Chondrocyte (in vitro differentiated cells): ENCODE results near the gene CFAP100. TPM values are rescaled to one million over a fixed set of nuclear protein-coding genes. Genes with fewer than 3 reads are reported as not detected.

ENCODE experiments used
- DNase-seq: peaks from one replicate; pipeline ENCODE4 v3.0.0; 2021; ENCODE audit warnings: mixed read lengths, low spot score
- H3K27ac Mint-ChIP-seq: one replicate; pipeline ENCODE4 v1.8.0; 2021; ENCODE audit warnings: mild to moderate bottlenecking, moderate library complexity, mixed read lengths; ENCODE audit not compliant: unreplicated experiment
- H3K27me3 Mint-ChIP-seq: 2 replicates; pipeline ENCODE4 v1.8.0; 2021; ENCODE audit warnings: low read depth, mixed read lengths
- H3K36me3 Mint-ChIP-seq: 2 replicates; pipeline ENCODE4 v1.8.0; 2021; ENCODE audit warnings: low read depth, mixed read lengths
- H3K4me1 Mint-ChIP-seq: 2 replicates; pipeline ENCODE4 v1.8.0; 2021; ENCODE audit warnings: low read depth, mild to moderate bottlenecking, mixed read lengths
- H3K4me3 Mint-ChIP-seq: one replicate; pipeline ENCODE4 v1.8.0; 2021; ENCODE audit warnings: mild to moderate bottlenecking, moderate library complexity, mixed read lengths; ENCODE audit not compliant: unreplicated experiment
- H3K9me3 Mint-ChIP-seq: 2 replicates; pipeline ENCODE4 v1.8.0; 2021; ENCODE audit warnings: low read depth, mixed read lengths
- total RNA-seq: library from RNA; stranded (reverse); gene quantifications from 3 replicates; pipeline ENCODE4 v1.2.1, GENCODE V29; 2021
- TF ChIP-seq, protein P1 (sequence below): fragments of 200-600 bp; sonication (generic); IDR thresholded peaks from 2 replicates; pipeline ENCODE4 v1.5.0; 2021; ENCODE audit warnings: antibody characterized with exemption, mild to moderate bottlenecking, moderate library complexity

CFAP100 gene
- total RNA-seq, 1 donor from 2014 or later: not detected

DNA sequence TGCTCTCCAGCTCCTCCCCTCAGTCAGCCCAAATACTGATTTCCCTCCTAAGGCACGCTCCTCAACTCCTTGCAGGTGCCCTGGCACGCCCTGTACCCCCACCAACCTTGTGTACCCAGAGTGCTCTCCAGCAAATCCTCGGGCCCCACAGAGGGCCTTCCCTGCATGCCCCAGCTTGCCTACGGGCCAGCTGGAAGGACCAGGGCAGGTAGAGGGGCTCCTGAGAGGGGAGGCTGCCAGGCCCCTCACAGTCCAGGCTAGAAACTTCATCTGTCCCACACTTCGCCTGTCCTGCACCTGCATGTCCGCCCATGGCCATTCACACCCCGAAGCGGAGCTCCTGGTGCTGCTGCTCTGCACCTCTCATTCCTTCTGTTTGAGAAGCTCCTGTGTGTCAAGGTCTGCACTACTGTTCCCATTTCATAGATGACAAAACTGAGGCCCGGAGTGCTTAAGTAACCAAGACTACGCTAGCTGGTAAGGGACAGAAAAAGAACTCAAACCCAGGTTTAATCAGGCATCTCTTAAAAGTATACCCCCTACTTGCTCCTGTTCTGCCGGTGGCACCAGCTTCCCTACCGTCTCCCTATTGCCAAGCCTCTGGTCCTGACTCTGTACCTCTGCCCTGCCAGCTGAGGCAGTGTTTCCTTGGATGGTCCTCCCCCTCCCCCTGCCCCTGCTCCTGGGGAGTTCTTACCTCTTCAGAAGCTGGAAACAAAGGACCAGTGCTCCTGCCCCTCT is 45.4 kb downstream of the CFAP100 start:
- Mint-ChIP-seq H3K9me3 (no peaks in the 10 kb centered on the region), H3K4me1 (no peaks in the 10 kb centered on the region)

DNA sequence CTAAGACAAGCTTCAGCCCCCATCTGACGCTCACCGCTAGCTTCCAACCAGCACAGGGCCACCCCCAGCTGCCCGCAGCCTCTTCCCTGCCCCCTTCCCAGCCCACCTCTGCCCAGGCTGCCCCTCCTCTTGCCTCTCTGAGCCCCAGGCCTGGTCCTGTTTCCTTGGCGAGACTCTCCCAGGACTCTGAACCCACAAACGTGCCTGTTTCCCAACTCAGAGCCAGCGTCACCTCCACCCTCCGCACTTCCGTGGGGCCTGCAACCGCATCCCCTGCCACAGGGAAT is 45.9 kb downstream of the CFAP100 start:
- Mint-ChIP-seq H3K9me3 (no peaks in the 10 kb centered on the region), H3K27me3 (no peaks in the 10 kb centered on the region), H3K36me3 (peaks cover 16% of the 10 kb centered on the region), H3K4me3 (no peak overlapping the region), H3K27ac (no peak overlapping the region), H3K4me1 (no peaks in the 10 kb centered on the region)
- TF ChIP-seq, protein P1, sequence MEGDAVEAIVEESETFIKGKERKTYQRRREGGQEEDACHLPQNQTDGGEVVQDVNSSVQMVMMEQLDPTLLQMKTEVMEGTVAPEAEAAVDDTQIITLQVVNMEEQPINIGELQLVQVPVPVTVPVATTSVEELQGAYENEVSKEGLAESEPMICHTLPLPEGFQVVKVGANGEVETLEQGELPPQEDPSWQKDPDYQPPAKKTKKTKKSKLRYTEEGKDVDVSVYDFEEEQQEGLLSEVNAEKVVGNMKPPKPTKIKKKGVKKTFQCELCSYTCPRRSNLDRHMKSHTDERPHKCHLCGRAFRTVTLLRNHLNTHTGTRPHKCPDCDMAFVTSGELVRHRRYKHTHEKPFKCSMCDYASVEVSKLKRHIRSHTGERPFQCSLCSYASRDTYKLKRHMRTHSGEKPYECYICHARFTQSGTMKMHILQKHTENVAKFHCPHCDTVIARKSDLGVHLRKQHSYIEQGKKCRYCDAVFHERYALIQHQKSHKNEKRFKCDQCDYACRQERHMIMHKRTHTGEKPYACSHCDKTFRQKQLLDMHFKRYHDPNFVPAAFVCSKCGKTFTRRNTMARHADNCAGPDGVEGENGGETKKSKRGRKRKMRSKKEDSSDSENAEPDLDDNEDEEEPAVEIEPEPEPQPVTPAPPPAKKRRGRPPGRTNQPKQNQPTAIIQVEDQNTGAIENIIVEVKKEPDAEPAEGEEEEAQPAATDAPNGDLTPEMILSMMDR: no peak
- DNase-seq: no peak

More for the DNA sequence above, 45.4 kb downstream of the CFAP100 start:
- DNase-seq: no peak
- Mint-ChIP-seq H3K27me3 (no peaks in the 10 kb centered on the region), H3K4me3 (no peak overlapping the region), H3K27ac (no peak overlapping the region), H3K36me3 (peaks cover 16% of the 10 kb centered on the region)
- TF ChIP-seq, protein P1: no peak

DNA sequence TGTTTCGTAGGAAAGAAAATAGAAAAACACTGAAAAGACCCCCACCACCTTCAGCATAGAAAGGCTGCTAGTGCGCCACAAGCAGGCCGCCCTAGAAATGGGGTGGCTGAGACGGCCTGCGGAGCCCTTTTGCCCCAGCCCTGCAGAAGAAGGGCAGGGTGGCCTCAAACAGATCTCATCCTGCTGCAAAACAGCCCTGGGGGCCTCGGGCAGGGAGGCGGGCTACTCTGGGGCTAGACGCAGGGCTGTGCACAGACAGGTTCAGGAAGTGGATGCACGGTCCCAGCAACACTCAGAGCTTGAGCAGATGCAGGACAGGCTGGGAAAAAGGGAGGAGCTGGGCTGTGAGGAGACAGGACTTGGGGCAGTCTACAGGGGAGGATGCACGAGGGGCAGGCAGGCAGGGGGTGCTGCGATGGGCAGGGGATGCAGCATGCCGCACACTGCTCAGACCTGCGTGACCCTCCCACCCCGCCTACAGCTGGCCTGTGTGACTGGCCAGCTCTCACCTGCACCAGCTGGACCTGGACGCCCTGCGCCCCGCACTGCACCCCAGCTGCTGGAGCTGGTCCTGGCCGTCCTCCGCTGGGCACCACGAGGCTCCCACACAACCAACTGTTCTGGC is 46.7 kb downstream of the CFAP100 start:
- Mint-ChIP-seq H3K27ac (no peak overlapping the region), H3K9me3 (no peaks in the 10 kb centered on the region), H3K36me3 (peaks cover 16% of the 10 kb centered on the region), H3K27me3 (no peaks in the 10 kb centered on the region), H3K4me3 (no peak overlapping the region), H3K4me1 (peaks cover 4% of the 10 kb centered on the region)
- DNase-seq: no peak
- TF ChIP-seq, protein P1: no peak

DNA sequence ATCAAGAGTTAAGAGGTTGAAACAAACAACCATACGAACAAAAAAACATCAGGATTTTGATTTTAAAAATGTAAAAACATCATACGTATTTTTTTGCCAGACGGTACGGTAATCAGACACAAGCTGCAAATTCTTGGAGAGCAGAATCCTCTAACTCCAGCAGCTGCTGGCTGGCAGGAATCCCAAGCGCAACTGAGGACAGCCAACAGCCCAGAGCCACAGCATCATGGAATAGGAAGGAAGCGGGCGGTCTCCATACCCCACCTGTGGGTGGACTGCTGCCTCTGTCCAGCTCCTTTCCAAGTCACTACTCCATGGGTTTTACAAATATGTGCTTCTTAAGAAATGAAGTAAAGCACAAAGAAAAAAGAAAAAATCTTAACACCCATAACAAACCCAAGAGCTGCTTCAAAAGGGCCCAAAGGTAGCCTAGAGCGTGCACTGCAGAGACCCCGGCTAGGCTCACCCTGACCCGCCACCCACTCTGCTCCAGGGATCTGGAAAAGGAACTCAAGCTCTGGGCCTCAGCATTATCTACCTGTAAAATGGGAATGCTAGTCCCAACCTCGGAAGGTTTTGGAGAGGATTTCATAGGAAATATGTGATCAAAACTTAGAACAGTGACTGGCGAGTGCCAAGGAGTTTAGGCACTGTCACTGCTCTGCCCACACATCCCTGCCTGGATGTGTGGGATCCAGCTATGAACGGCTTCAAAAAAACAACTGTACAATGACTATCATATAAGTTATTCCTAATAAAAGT is 47.6 kb downstream of the CFAP100 start:
- TF ChIP-seq, protein P1: no peak
- Mint-ChIP-seq H3K4me1 (peaks cover 4% of the 10 kb centered on the region), H3K36me3 (peaks cover 12% of the 10 kb centered on the region), H3K4me3 (no peak overlapping the region), H3K27ac (no peak overlapping the region), H3K9me3 (no peaks in the 10 kb centered on the region), H3K27me3 (no peaks in the 10 kb centered on the region)
- no peak for DNase-seq

DNA sequence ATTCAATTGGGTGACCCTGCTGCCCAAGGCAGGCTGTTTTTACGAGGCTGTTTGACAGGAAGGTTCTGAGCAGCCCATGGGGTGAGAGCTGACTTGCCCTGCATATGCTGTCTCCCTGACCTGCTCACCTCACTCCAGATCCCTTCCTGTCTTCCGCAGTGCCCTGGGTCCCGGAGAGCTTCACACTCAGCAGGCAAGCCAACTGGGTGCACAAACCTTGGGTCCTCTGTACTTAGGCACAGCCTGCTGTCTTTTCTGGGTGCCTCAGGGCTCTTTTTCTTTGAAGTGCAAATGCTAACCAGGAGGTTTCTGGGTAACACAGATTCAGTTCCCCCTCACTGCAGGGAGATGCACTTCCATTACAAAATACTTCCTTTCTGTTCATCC is 48.1 kb downstream of the CFAP100 start:
- peaks cover 4% of the 10 kb centered on the region for H3K4me1 Mint-ChIP-seq
- DNase-seq: no peak
- TF ChIP-seq, protein P1: no peak
- no peaks in the 10 kb centered on the region for H3K27me3 Mint-ChIP-seq
- H3K9me3 Mint-ChIP-seq: no peaks in the 10 kb centered on the region
- no peak overlapping the region for H3K27ac Mint-ChIP-seq
- H3K36me3 Mint-ChIP-seq: peaks cover 7% of the 10 kb centered on the region
- no peak overlapping the region for H3K4me3 Mint-ChIP-seq
